Measurements from ENCODE around the gene KIF3B. TPM values are rescaled to one million over a fixed set of nuclear protein-coding genes. Genes with fewer than 3 reads are reported as not detected.

The KIF3B gene
- total RNA-seq, 2 experiments from 2014 or later, result 16.1 to 16.9 TPM

GRCh38 chr20:32357869-32358631 lies 80.6 kb downstream of the KIF3B start, which contains the start of gene ASXL1:
Gene ASXL1, plus strand, starts transcription at chr20:32358331. Its CDS starts 445 bp downstream, at chr20:32358776.
- CTCF ChIA-PET, result interaction anchor here (0.5 to 0.6 kb wide), 2 partner anchors 161 to 537 kb away, joined by 3 to 4 read pairs; no protein-coding TSS in a partner anchor
- POLR2A ChIA-PET, result interaction anchor here (0.7 kb wide), 1 partner anchor 180 kb away, joined by 3 read pairs; no protein-coding TSS in a partner anchor

GRCh38 chr20:32358632-32358882 lies 81.1 kb downstream of the KIF3B start:
- H3K4me1 Mint-ChIP-seq, result peaks cover 71% of the 10 kb centered on the region
- peaks cover 17% of the 10 kb centered on the region for H3K36me3 Mint-ChIP-seq (ENCODE audit: low read depth)
- no peaks in the 10 kb centered on the region for H3K27me3 Mint-ChIP-seq
- POLR2A ChIA-PET, result no interaction called here
- CTCF ChIA-PET, result no interaction called here
- no peaks in the 10 kb centered on the region for H3K9me3 Mint-ChIP-seq
- H3K27ac Mint-ChIP-seq, result peak overlapping the region; percentile 99
- DNase-seq, result no peak
- peak overlapping the region; percentile 17 for H3K4me3 Mint-ChIP-seq

More at GRCh38 chr20:32357869-32358631, 80.6 kb downstream of the KIF3B start, which contains the start of gene ASXL1:
- peak within 1 kb of the TSS; percentile 95 for H3K4me3 Mint-ChIP-seq
- H3K36me3 Mint-ChIP-seq (ENCODE audit: low read depth), result peaks cover 17% of the 10 kb centered on the region
- peak; percentile 97 for DNase-seq
- peaks cover 65% of the 10 kb centered on the region for H3K4me1 Mint-ChIP-seq
- H3K27ac Mint-ChIP-seq, result peak within 1 kb of the TSS; percentile 99
- H3K9me3 Mint-ChIP-seq, result no peaks in the 10 kb centered on the region
- no peaks in the 10 kb centered on the region for H3K27me3 Mint-ChIP-seq

GRCh38 chr20:32358883-32359632 lies 81.6 kb downstream of the KIF3B start:
- peak; percentile 79 for DNase-seq
- H3K36me3 Mint-ChIP-seq (ENCODE audit: low read depth), result peaks cover 17% of the 10 kb centered on the region
- H3K4me3 Mint-ChIP-seq, result peak overlapping the region; percentile 95
- CTCF ChIA-PET, result interaction anchor here (0.7 to 1.4 kb wide), 2 partner anchors 17 to 30 kb away, joined by 4 read pairs; no protein-coding TSS in a partner anchor
- H3K4me1 Mint-ChIP-seq, result peaks cover 72% of the 10 kb centered on the region
- no peaks in the 10 kb centered on the region for H3K9me3 Mint-ChIP-seq
- H3K27ac Mint-ChIP-seq, result peak overlapping the region; percentile 95
- H3K27me3 Mint-ChIP-seq, result no peaks in the 10 kb centered on the region
- POLR2A ChIA-PET, result interaction anchor here (0.6 to 1.1 kb wide), 2 partner anchors 46 to 127 kb away, joined by 3 to 4 read pairs; no protein-coding TSS in a partner anchor

GRCh38 chr20:32359633-32360332 lies 82.3 kb downstream of the KIF3B start:
- DNase-seq, result peak; percentile 16
- ChIA-PET POLR2A (interaction anchor here (0.6 to 1.1 kb wide), 2 partner anchors 45 to 128 kb away, joined by 3 to 4 read pairs; no protein-coding TSS in a partner anchor), CTCF (interaction anchor here (0.6 to 1.4 kb wide), 4 partner anchors 16 to 122 kb away, joined by 3 to 4 read pairs (median 4); no protein-coding TSS in a partner anchor)
- Mint-ChIP-seq H3K27me3 (no peaks in the 10 kb centered on the region), H3K27ac (peak overlapping the region; percentile 95), H3K4me1 (peaks cover 70% of the 10 kb centered on the region), H3K36me3 (ENCODE audit: low read depth) (peaks cover 17% of the 10 kb centered on the region), H3K9me3 (no peaks in the 10 kb centered on the region), H3K4me3 (peak overlapping the region; percentile 95)

GRCh38 chr20:32360333-32360634 lies 82.8 kb downstream of the KIF3B start:
- POLR2A ChIA-PET, result no interaction called here
- Mint-ChIP-seq H3K4me3 (peak overlapping the region; percentile 95), H3K27me3 (no peaks in the 10 kb centered on the region), H3K36me3 (ENCODE audit: low read depth) (peaks cover 19% of the 10 kb centered on the region), H3K27ac (peak overlapping the region; percentile 95), H3K9me3 (no peaks in the 10 kb centered on the region), H3K4me1 (peaks cover 70% of the 10 kb centered on the region)
- CTCF ChIA-PET, result interaction anchor here (0.6 to 1.4 kb wide), 3 partner anchors 16 to 123 kb away, joined by 3 to 4 read pairs (median 3); no protein-coding TSS in a partner anchor
- no peak for DNase-seq

- DNase-seq, result no peak
- CTCF ChIA-PET, result interaction anchor here (1.1 kb wide), 1 partner anchor 117 kb away, joined by 3 read pairs; no protein-coding TSS in a partner anchor
- Mint-ChIP-seq H3K4me1 (peaks cover 76% of the 10 kb centered on the region), H3K36me3 (ENCODE audit: low read depth) (peaks cover 30% of the 10 kb centered on the region), H3K4me3 (no peak overlapping the region), H3K27ac (peak overlapping the region; percentile 36), H3K27me3 (no peaks in the 10 kb centered on the region), H3K9me3 (no peaks in the 10 kb centered on the region)
- POLR2A ChIA-PET, result no interaction called here
These were observed 85.5 kb downstream of the KIF3B start for GRCh38 chr20:32362901-32363364.

GRCh38 chr20:32363492-32363891 lies 86.0 kb downstream of the KIF3B start:
- ChIA-PET POLR2A (interaction anchor here (0.5 kb wide), 1 partner anchor 33 kb away, joined by 3 read pairs; no protein-coding TSS in a partner anchor), CTCF (interaction anchor here (1.1 kb wide), 1 partner anchor 117 kb away, joined by 3 read pairs; no protein-coding TSS in a partner anchor)
- Mint-ChIP-seq H3K9me3 (no peaks in the 10 kb centered on the region), H3K27me3 (no peaks in the 10 kb centered on the region), H3K36me3 (ENCODE audit: low read depth) (peaks cover 34% of the 10 kb centered on the region), H3K4me3 (no peak overlapping the region), H3K27ac (peak overlapping the region; percentile 36), H3K4me1 (peaks cover 81% of the 10 kb centered on the region)
- DNase-seq, result no peak

GRCh38 chr20:32364554-32365208 lies 87.2 kb downstream of the KIF3B start:
- no peaks in the 10 kb centered on the region for H3K9me3 Mint-ChIP-seq

GRCh38 chr20:32365564-32365963 lies 88.1 kb downstream of the KIF3B start:
- Mint-ChIP-seq H3K9me3 (no peaks in the 10 kb centered on the region), H3K4me1 (peaks cover 75% of the 10 kb centered on the region), H3K27ac (peak overlapping the region; percentile 20), H3K27me3 (no peaks in the 10 kb centered on the region), H3K36me3 (ENCODE audit: low read depth) (peaks cover 34% of the 10 kb centered on the region), H3K4me3 (no peak overlapping the region)
- CTCF ChIA-PET, result interaction anchor here (0.6 to 0.8 kb wide), 2 partner anchors 9 to 28 kb away, joined by 3 read pairs; no protein-coding TSS in a partner anchor
- POLR2A ChIA-PET, result interaction anchor here (0.7 to 1.1 kb wide), 2 partner anchors 17 to 52 kb away, joined by 3 to 4 read pairs; no protein-coding TSS in a partner anchor
- no peak for DNase-seq

More at GRCh38 chr20:32364554-32365208, 87.2 kb downstream of the KIF3B start:
- ChIA-PET CTCF (interaction anchor here (0.6 to 0.8 kb wide), 3 partner anchors 8 to 671 kb away, joined by 3 read pairs; no protein-coding TSS in a partner anchor), POLR2A (interaction anchor here (1.1 kb wide), 1 partner anchor 16 kb away, joined by 4 read pairs; no protein-coding TSS in a partner anchor)
- no peaks in the 10 kb centered on the region for H3K27me3 Mint-ChIP-seq
- H3K36me3 Mint-ChIP-seq (ENCODE audit: low read depth), result peaks cover 37% of the 10 kb centered on the region
- DNase-seq, result no peak
- H3K4me1 Mint-ChIP-seq, result peaks cover 83% of the 10 kb centered on the region
- H3K4me3 Mint-ChIP-seq, result no peak overlapping the region
- peak overlapping the region; percentile 20 for H3K27ac Mint-ChIP-seq

GRCh38 chr20:32366380-32366779 lies 88.9 kb downstream of the KIF3B start:
- peaks cover 70% of the 10 kb centered on the region for H3K4me1 Mint-ChIP-seq
- no peak for DNase-seq
- H3K27ac Mint-ChIP-seq, result peak overlapping the region; percentile 20
- H3K36me3 Mint-ChIP-seq (ENCODE audit: low read depth), result peaks cover 37% of the 10 kb centered on the region
- ChIA-PET CTCF (interaction anchor here (0.5 to 0.6 kb wide), 2 partner anchors 26 to 58 kb away, joined by 4 to 5 read pairs; no protein-coding TSS in a partner anchor), POLR2A (no interaction called here)
- no peaks in the 10 kb centered on the region for H3K9me3 Mint-ChIP-seq
- H3K27me3 Mint-ChIP-seq, result no peaks in the 10 kb centered on the region
- no peak overlapping the region for H3K4me3 Mint-ChIP-seq

GRCh38 chr20:32368323-32368722 lies 90.9 kb downstream of the KIF3B start:
- peaks cover 39% of the 10 kb centered on the region for H3K36me3 Mint-ChIP-seq (ENCODE audit: low read depth)
- DNase-seq, result no peak
- ChIA-PET CTCF (no interaction called here), POLR2A (no interaction called here)
- H3K9me3 Mint-ChIP-seq, result no peaks in the 10 kb centered on the region
- no peaks in the 10 kb centered on the region for H3K27me3 Mint-ChIP-seq
- H3K4me3 Mint-ChIP-seq, result no peak overlapping the region
- H3K4me1 Mint-ChIP-seq, result peaks cover 50% of the 10 kb centered on the region
- H3K27ac Mint-ChIP-seq, result no peak overlapping the region

- H3K4me3 Mint-ChIP-seq, result no peak overlapping the region
- no peaks in the 10 kb centered on the region for H3K27me3 Mint-ChIP-seq
- ChIA-PET POLR2A (no interaction called here), CTCF (no interaction called here)
- H3K36me3 Mint-ChIP-seq (ENCODE audit: low read depth), result peaks cover 42% of the 10 kb centered on the region
- no peak overlapping the region for H3K27ac Mint-ChIP-seq
- peaks cover 44% of the 10 kb centered on the region for H3K4me1 Mint-ChIP-seq
- no peak for DNase-seq
- no peaks in the 10 kb centered on the region for H3K9me3 Mint-ChIP-seq
These were observed 91.5 kb downstream of the KIF3B start for GRCh38 chr20:32368925-32369324.
